A673 (cell line): Measurements from ENCODE around the gene CDK13. TPM values are rescaled to one million over a fixed set of nuclear protein-coding genes. Genes with fewer than 3 reads are reported as not detected.

Source experiments
- BruUV-seq: library from RNA; stranded (reverse); fragments of 400-500 nt; replicated peaks from 2 replicates; lab custom pipeline; 2021; lab: Mats Ljungman, UMichigan
- CTCF ChIA-PET: fragments of 300-600 bp; sonication (Branson Sonifier 250); formaldehyde crosslinking; loops from one replicate; lab custom pipeline; 2022; ENCODE audit warnings: antibody characterized with exemption; lab: Charles Lee
- POLR2A ChIA-PET: fragments of 300-600 bp; sonication (Branson Sonifier 250); formaldehyde crosslinking; loops from one replicate; lab custom pipeline; 2022; ENCODE audit warnings: antibody characterized with exemption; ENCODE audit not compliant: low non-redundant PET; lab: Charles Lee
- DNase-seq: peaks from one replicate; pipeline ENCODE4 v3.0.0-alpha.2; 2015; ENCODE audit warnings: low spot score
- H3K27ac ChIP-seq: fragments of 200-600 bp; sonication (generic); 2 replicates; pipeline ENCODE4 v1.5.1; 2016; ENCODE audit warnings: mixed run types, low read depth, mild to moderate bottlenecking, mixed read lengths, antibody characterized with exemption, low read length; ENCODE audit not compliant: poor library complexity, severe bottlenecking
- H3K27me3 ChIP-seq: fragments of 200-600 bp; sonication (generic); replicated peaks from 2 replicates; pipeline ENCODE4 v1.6.1; 2017; ENCODE audit warnings: mixed run types, low read depth, mild to moderate bottlenecking, mixed read lengths, antibody characterized with exemption, low read length; ENCODE audit not compliant: insufficient read depth, poor library complexity
- H3K36me3 ChIP-seq: fragments of 200-600 bp; sonication (generic); 2 replicates; pipeline ENCODE4 v1.6.1; 2016; ENCODE audit warnings: mixed run types, mild to moderate bottlenecking, mixed read lengths, antibody characterized with exemption, low read length; ENCODE audit not compliant: insufficient read depth, poor library complexity, severe bottlenecking
- H3K4me1 ChIP-seq: fragments of 200-600 bp; sonication (generic); 2 replicates; pipeline ENCODE4 v1.6.1; 2017; ENCODE audit warnings: mixed run types, mild to moderate bottlenecking, mixed read lengths, antibody characterized with exemption, low read length; ENCODE audit not compliant: insufficient read depth, poor library complexity, severe bottlenecking
- H3K4me3 ChIP-seq: fragments of 200-600 bp; sonication (generic); 2 replicates; pipeline ENCODE4 v1.5.1; 2016; ENCODE audit warnings: low read depth, mixed run types, mild to moderate bottlenecking, mixed read lengths, low read length; ENCODE audit not compliant: poor library complexity, severe bottlenecking
- H3K9me3 ChIP-seq: fragments of 200-600 bp; sonication (generic); 2 replicates; pipeline ENCODE4 v1.6.1; 2016; ENCODE audit warnings: mixed run types, low read depth, mild to moderate bottlenecking, mixed read lengths, antibody characterized with exemption, low read length; ENCODE audit not compliant: poor library complexity, severe bottlenecking
- CTCF ChIP-seq: fragments of 300-800, 200-600 bp; sonication (generic); conservative IDR thresholded peaks from 2 replicates; pipeline ENCODE4 v1.5.1; 2017; ENCODE audit warnings: low read depth, mild to moderate bottlenecking, antibody characterized with exemption, low read length, moderate library complexity, mixed read lengths
- EZH2 ChIP-seq: fragments of 200-600 bp; sonication (generic); IDR thresholded peaks from 2 replicates; pipeline ENCODE4 v1.6.1; 2017; ENCODE audit warnings: borderline replicate concordance, low read depth, mild to moderate bottlenecking, mixed read lengths, antibody characterized with exemption, low read length; ENCODE audit not compliant: poor library complexity, severe bottlenecking
- intact Hi-C: fragments of 100-400 bp; cut with micrococcal nuclease; formaldehyde crosslinking; loops from one replicate; pipeline ENCODE4 v1.10.0; 2022; ENCODE audit not compliant: unreplicated experiment
- total RNA-seq: library from RNA; stranded (reverse); gene quantifications from 2 replicates; pipeline ENCODE4 v1.2.3, GENCODE V29; 2021

The CDK13 gene
- total RNA-seq, 1 experiment from 2014 or later, result 56.6 TPM

GRCh38 chr7:40019558-40019957, 69.5 kb downstream of the CDK13 start:
- POLR2A ChIA-PET, result no interaction called here

GRCh38 chr7:40024048-40024447, 74.0 kb downstream of the CDK13 start:
- POLR2A ChIA-PET, result no interaction called here
- Histone ChIP-seq H3K27ac (no peak overlapping the region), H3K9me3 (no peaks in the 10 kb centered on the region), H3K4me3 (no peak overlapping the region), H3K27me3 (no peaks in the 10 kb centered on the region), H3K36me3 (peaks cover 7% of the 10 kb centered on the region), H3K4me1 (no peaks in the 10 kb centered on the region)
- CTCF ChIA-PET, result no interaction called here
- no peak for DNase-seq
- BruUV-seq, result no TSS peak
- TF ChIP-seq EZH2 (no peak), CTCF (no peak)
- intact Hi-C loops, result no loop called here

More at GRCh38 chr7:40019558-40019957, 69.5 kb downstream of the CDK13 start:
- no peak for DNase-seq
- Histone ChIP-seq H3K27me3 (no peaks in the 10 kb centered on the region), H3K4me3 (no peak overlapping the region), H3K9me3 (no peaks in the 10 kb centered on the region), H3K27ac (no peak overlapping the region), H3K4me1 (peaks cover 10% of the 10 kb centered on the region), H3K36me3 (peaks cover 9% of the 10 kb centered on the region)
- no TSS peak for BruUV-seq
- TF ChIP-seq CTCF (no peak), EZH2 (no peak)
- CTCF ChIA-PET, result no interaction called here
- intact Hi-C loops, result no loop called here

GRCh38 chr7:40024841-40025240, 74.8 kb downstream of the CDK13 start:
- intact Hi-C loops, result no loop called here
- no peak for TF ChIP-seq CTCF
- CTCF ChIA-PET, result no interaction called here

More at GRCh38 chr7:40024841-40025240, 74.8 kb downstream of the CDK13 start:
- Histone ChIP-seq H3K4me3 (no peak overlapping the region), H3K36me3 (peaks cover 5% of the 10 kb centered on the region), H3K27ac (no peak overlapping the region), H3K4me1 (no peaks in the 10 kb centered on the region), H3K27me3 (no peaks in the 10 kb centered on the region), H3K9me3 (no peaks in the 10 kb centered on the region)
- no peak for DNase-seq
- BruUV-seq, result no TSS peak
- POLR2A ChIA-PET, result no interaction called here
